GM12864 (cell line): ENCODE measurements around the gene XDH.

Experiments used
- DNase-seq: peaks from one replicate; pipeline ENCODE4 v3.0.0-alpha.2; 2011; ENCODE audit warnings: low read depth
- H3K4me3 ChIP-seq: 2 replicates; pipeline ENCODE4 v1.5.1; 2011; ENCODE audit warnings: mild to moderate bottlenecking, low read depth, low read length, control low read depth
- CTCF ChIP-seq: IDR thresholded peaks from 2 replicates; pipeline ENCODE4 v1.5.1; 2011; ENCODE audit warnings: low read depth, mild to moderate bottlenecking, moderate library complexity, low read length, control low read depth, inconsistent platforms; ENCODE audit errors: missing control alignments

The XDH gene

GRCh38 chr2:31373127-31373526 lies 41.4 kb downstream of the XDH start:
- no peak overlapping the region for H3K4me3 ChIP-seq
- TF ChIP-seq CTCF: no peak
- no peak for DNase-seq

- no peak for TF ChIP-seq CTCF
- no peak overlapping the region for H3K4me3 ChIP-seq
- DNase-seq: no peak
These were observed 42.4 kb downstream of the XDH start for GRCh38 chr2:31372097-31372496.

- TF ChIP-seq CTCF: no peak
- no peak overlapping the region for H3K4me3 ChIP-seq
- no peak for DNase-seq
These were observed 42.9 kb downstream of the XDH start for GRCh38 chr2:31371691-31372090.

GRCh38 chr2:31366733-31367132 lies 47.8 kb downstream of the XDH start:
- H3K4me3 ChIP-seq: no peak overlapping the region
- TF ChIP-seq CTCF: no peak
- no peak for DNase-seq

- H3K4me3 ChIP-seq: no peak overlapping the region
- no peak for TF ChIP-seq CTCF
- no peak for DNase-seq
These were observed 48.6 kb downstream of the XDH start for GRCh38 chr2:31365834-31366505.

GRCh38 chr2:31365348-31365747 lies 49.2 kb downstream of the XDH start:
- no peak overlapping the region for H3K4me3 ChIP-seq
- DNase-seq: no peak
- no peak for TF ChIP-seq CTCF
